ENCODE data around the gene ARTN. TPM values are rescaled to one million over a fixed set of nuclear protein-coding genes. Genes with fewer than 3 reads are reported as not detected.

ARTN gene
- total and polyA plus RNA-seq, 9 of the 15 experiments (the other 6 are each of a cell fraction or from before 2014, with no cell fraction given), result 0.06 to 0.38 TPM; not detected in 7

- TF ChIP-seq, protein P1, sequence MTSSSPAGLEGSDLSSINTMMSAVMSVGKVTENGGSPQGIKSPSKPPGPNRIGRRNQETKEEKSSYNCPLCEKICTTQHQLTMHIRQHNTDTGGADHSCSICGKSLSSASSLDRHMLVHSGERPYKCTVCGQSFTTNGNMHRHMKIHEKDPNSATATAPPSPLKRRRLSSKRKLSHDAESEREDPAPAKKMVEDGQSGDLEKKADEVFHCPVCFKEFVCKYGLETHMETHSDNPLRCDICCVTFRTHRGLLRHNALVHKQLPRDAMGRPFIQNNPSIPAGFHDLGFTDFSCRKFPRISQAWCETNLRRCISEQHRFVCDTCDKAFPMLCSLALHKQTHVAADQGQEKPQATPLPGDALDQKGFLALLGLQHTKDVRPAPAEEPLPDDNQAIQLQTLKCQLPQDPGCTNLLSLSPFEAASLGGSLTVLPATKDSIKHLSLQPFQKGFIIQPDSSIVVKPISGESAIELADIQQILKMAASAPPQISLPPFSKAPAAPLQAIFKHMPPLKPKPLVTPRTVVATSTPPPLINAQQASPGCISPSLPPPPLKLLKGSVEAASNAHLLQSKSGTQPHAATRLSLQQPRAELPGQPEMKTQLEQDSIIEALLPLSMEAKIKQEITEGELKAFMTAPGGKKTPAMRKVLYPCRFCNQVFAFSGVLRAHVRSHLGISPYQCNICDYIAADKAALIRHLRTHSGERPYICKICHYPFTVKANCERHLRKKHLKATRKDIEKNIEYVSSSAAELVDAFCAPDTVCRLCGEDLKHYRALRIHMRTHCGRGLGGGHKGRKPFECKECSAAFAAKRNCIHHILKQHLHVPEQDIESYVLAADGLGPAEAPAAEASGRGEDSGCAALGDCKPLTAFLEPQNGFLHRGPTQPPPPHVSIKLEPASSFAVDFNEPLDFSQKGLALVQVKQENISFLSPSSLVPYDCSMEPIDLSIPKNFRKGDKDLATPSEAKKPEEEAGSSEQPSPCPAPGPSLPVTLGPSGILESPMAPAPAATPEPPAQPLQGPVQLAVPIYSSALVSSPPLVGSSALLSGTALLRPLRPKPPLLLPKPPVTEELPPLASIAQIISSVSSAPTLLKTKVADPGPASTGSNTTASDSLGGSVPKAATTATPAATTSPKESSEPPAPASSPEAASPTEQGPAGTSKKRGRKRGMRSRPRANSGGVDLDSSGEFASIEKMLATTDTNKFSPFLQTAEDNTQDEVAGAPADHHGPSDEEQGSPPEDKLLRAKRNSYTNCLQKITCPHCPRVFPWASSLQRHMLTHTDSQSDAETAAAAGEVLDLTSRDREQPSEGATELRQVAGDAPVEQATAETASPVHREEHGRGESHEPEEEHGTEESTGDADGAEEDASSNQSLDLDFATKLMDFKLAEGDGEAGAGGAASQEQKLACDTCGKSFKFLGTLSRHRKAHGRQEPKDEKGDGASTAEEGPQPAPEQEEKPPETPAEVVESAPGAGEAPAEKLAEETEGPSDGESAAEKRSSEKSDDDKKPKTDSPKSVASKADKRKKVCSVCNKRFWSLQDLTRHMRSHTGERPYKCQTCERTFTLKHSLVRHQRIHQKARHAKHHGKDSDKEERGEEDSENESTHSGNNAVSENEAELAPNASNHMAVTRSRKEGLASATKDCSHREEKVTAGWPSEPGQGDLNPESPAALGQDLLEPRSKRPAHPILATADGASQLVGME (CRISPR knock-in tag; IDR thresholded peaks at IDR 0.05), result no peak
- no peak for TF ChIP-seq ZNF75A (CRISPR knock-in tag; IDR thresholded peaks at IDR 0.05)
Observed at GRCh38 chr1:43919906-43920305, 13.7 kb upstream of the ARTN start (continued).

DNA sequence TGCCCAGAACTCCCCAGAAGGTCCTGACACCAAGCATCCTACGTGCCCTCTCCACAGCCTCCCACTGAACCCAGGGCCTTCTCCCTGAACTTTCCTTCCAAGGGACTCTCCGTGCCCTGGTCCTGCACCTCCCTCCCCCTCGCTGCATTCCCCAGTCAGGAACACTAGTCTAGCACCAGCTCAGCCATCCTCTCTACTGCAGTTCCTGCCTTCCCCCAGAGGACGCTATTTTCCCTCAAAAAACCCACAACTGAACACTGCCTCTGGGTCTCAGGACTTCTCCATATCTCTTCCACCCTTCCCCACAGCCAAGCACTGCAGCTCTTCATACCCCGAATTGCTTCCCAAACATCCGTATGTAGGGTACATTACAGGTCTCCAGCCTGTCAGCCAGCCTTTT lies 12.6 kb upstream of the ARTN start:
- Histone ChIP-seq H3K4me3 (no peak overlapping the region), H2AFZ (ENCODE audit: low read depth, low read length) (no peak overlapping the region), H3K4me2 (ENCODE audit: insufficient read depth, low read length) (no peak overlapping the region), H3K79me2 (ENCODE audit: control insufficient read depth, insufficient read depth, low read length) (no peaks in the 10 kb centered on the region), H4K20me1 (replicated peaks; ENCODE audit: control insufficient read depth, insufficient read depth, low read length) (no peaks in the 10 kb centered on the region; the same call in 1 of the 2 replicates), H3K9ac (ENCODE audit: insufficient read depth in 1 of 2, low read depth in 2 of 2, low read length in 2 of 2) (no peak overlapping the region), H3K9me1 (ENCODE audit: control insufficient read depth, insufficient read depth, low read length) (no peaks in the 10 kb centered on the region), H3K36me3 (ENCODE audit: control insufficient read depth, insufficient read depth, low read length) (no peaks in the 10 kb centered on the region), H3K27ac (ENCODE audit: extremely low read depth, low read depth, low read length) (no peak overlapping the region), H3K4me1 (replicated peaks in 1 of 2; ENCODE audit: control insufficient read depth in 2 of 2, insufficient read depth in 2 of 2, low read length in 2 of 2) (no peaks in the 10 kb centered on the region), H3K9me3 (replicated peaks; ENCODE audit: control insufficient read depth, insufficient read depth, low read depth, low read length) (no peaks in the 10 kb centered on the region), H3K27me3 (ENCODE audit: control insufficient read depth in 2 of 2, insufficient read depth in 2 of 2, low read length in 2 of 2) (0 out of 5 replicates have a peak, but pooled peaks cover 0 to 5% of the 10 kb centered on the region in 2 experiments)
- ChIA-PET POLR2A (interaction anchor here (0.6 to 1.7 kb wide), 5 partner anchors 10 to 191 kb away, joined by 3 to 5 read pairs (median 3); no protein-coding TSS in a partner anchor), CTCF (ENCODE audit: low intra/inter-chr PET ratio) (interaction anchor here (0.5 kb wide), 1 partner anchor 1296 kb away, joined by 3 read pairs; no protein-coding TSS in a partner anchor)
- FAIRE-seq, result no peak
- DNase-seq (ENCODE audit: extremely low read depth in 1 of 4, low spot score in 3 of 4), result no peak
- 44% methylated on average over 6 of the region's 6 CpGs for WGBS (ENCODE audit: insufficient coverage, low coverage, missing lambda C conversion rate)
- BruUV-seq (replicated peaks), result no TSS peak
- intact Hi-C loops (cut with micrococcal nuclease), result no loop called here
- in situ Hi-C loops (cut with MboI), result no loop called here
- peak; percentile 62 for ATAC-seq
- TF ChIP-seq CTCF (IDR thresholded peaks at IDR 0.05 in 2 of 3, conservative IDR thresholded peaks at IDR 0.05 in 1 of 3; ENCODE audit: insufficient read depth in 2 of 3, low read depth in 1 of 3, low read length in 3 of 3), result peak; percentile 31 to 35 (median 35); a peak in 3 of 6 replicates
- no peak for TF ChIP-seq NCOA6 (IDR thresholded peaks at IDR 0.05)

All from K562 (cell line).